Activated CD4-positive, alpha-beta T cell treated with anti-CD3 and anti-CD28 coated beads, Interleukin-10, Interleukin-2, amounts not matched to agents 100 ng/mL and 50 ng/mL, durations not matched to agents 16 hours and 8 hours (primary cell): ENCODE data around the gene RGP1.

Experiments
- DNase-seq: peaks from one replicate; pipeline ENCODE4 v3.0.0-alpha.2; 2020

Gene RGP1

GRCh38 chr9:35774907-35775635 is 26.0 kb downstream of the RGP1 start:
- no peak for DNase-seq

GRCh38 chr9:35776018-35776417 is 26.9 kb downstream of the RGP1 start:
- no peak for DNase-seq

- no peak for DNase-seq
Observed at GRCh38 chr9:35778496-35778895, 29.4 kb downstream of the RGP1 start.

GRCh38 chr9:35781066-35781465 is 32.0 kb downstream of the RGP1 start:
- no peak for DNase-seq

DNA sequence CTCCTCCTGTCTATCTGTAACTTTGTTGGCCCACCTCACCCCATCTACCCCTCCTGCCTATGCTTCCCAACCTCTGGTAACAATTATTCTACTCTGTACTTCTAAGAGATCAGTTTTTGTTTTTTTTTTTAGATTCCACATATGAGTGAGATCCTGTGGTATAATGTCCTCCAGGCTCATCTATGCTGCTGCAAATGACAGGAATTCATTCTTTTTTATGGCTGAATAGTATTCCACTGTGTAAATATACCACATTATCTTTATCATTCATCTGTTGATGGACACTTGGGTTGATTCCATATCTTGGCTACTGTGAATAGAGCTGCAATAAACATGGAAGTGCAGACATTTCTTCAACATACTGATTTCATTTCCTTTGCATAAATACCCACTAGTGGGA is 34.3 kb downstream of the RGP1 start:
- no peak for DNase-seq

DNA sequence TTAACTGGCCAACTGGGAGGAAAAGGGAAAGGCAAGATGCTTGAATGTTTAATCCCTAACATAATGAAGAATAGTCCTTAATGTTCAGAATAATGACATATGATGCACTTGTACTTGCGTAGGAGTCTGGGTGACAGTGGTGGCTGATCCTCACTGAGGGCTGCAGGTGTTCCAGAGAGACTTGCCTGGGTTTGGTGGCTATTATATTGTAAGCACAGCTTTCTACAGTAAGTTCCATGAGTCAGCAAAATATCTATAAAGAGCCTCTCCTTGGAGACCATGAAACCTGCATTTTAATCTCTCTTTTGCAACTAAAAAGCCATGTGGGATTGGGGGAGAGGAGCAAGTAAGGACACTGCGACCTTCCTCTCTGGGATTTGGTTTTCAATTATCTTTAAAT is 40.5 kb downstream of the RGP1 start:
- DNase-seq, result no peak

DNA sequence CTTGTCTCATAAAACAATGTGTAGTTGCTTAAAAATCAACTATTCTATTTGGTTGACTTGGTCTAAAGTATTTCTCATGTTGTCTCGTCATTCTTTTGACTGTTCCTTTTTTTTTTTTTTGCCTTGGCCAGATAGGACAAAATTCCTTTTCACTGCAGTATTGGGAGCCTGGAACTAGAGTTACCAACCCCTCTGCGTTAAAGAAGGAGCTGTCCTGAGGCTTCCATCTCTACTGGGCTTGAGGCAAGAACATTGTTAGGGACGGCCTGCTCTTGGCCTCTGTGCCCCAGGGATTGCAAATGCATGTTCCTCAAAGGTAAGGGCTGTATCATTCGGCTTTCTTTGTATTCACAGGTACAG is 40.9 kb downstream of the RGP1 start:
- no peak for DNase-seq

- peak; percentile 69 for DNase-seq
Observed at GRCh38 chr9:35790385-35791296, 41.6 kb downstream of the RGP1 start.

DNA sequence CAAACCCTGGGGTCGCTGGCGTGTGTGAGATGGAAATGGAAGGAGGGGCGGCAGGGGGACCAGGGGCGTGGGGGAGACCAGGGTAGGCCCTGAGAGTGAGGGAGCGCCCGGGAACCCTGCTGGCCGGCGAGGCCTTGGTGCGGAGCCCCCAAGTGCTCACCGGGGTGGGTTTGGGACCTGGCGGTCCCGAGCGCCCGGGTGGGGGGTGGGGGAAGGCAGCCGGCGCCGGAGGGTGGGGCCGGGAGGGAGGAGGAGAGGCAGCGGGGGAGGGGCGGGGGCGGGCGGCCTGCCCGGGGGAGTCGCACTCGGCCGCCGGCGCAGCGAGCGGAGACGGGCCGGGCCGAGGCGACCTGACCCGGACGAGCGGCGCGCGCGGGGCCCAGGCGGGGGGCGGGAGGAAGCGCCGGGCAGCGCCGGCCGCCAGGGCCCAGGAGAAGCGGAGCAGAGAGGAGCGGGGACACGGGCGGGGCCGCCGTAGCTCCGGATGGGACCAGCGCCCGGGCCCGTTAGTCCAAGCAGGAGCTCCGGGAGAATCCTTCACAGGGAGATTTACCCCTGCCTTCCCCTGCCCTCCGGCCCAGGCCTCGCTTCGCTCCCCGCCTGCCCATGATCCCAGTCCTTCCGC is 42.3 kb downstream of the RGP1 start, which contains the start of gene NPR2:
Gene NPR2 (plus strand): TSS at position 295 of the 625 bp plus-strand sequence. CDS start 818 bp downstream, outside the sequence.
- DNase-seq, result no peak

DNA sequence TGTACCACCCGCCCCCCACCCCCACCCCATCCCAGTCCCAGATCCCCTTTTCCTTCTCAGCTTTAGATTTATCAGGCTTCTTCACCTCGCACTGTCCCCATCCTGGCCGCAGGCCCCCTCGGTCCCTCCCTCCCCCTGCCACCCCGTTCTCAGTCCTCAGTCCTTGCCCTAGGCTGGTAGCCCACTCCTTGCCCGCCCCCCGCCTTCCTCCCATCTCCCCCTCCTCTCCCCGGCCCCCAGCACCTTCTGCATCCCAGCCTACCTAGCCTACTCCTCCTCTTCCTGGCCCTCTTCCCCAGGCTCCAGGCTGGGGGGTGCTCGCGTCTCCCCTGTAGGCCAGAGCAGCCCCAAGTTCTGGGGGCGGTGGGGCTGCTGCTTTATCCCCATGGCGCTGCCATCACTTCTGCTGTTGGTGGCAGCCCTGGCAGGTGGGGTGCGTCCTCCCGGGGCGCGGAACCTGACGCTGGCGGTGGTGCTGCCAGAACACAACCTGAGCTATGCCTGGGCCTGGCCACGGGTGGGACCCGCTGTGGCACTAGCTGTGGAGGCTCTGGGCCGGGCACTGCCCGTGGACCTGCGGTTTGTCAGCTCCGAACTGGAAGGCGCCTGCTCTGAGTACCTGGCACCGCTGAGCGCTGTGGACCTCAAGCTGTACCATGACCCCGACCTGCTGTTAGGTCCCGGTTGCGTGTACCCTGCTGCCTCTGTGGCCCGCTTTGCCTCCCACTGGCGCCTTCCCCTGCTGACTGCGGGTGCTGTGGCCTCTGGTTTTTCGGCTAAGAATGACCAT is 43.1 kb downstream of the RGP1 start:
- DNase-seq, result no peak

GRCh38 chr9:35792826-35793225 is 43.7 kb downstream of the RGP1 start:
- no peak for DNase-seq

- DNase-seq, result no peak
Observed at GRCh38 chr9:35793461-35793860, 44.4 kb downstream of the RGP1 start.

- no peak for DNase-seq
Observed at GRCh38 chr9:35795695-35796094, 46.6 kb downstream of the RGP1 start.

DNA sequence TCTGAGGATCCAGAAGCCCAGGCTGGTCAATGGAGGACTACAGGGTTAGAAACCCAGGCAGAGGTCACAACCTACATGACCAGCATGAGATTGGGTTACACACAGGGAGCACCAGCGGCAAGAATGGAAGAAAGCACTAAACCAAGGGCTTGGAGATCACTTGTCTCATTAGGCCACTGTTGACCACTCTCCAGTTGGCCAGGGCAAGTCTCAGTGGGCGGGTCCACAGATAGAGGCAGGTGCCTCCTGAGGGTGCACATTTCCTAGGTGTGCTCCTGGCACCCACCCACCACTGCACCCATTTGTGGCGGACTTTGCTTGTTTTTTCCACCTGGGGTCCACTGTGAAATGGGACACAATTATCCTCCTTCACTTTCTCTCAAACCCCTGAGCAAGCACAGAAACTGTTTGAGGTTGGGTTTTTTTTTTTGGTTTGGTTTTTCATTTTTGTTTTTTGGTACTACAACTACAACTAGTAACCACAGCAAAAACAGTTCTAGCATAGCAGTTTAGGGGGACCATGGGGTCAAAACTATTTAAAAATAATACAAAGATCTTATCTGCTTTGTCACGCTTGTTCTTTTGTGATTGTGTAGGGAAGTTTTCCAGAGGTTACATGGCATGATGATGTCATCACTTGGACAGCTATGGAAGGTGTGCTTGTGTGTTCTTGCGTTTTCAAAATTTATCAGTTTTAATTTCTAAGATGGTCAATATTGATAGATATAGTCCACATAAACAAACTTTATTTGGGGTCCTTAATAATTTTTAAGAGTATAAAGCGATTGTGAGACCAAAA is 48.4 kb downstream of the RGP1 start:
- DNase-seq, result no peak

DNA sequence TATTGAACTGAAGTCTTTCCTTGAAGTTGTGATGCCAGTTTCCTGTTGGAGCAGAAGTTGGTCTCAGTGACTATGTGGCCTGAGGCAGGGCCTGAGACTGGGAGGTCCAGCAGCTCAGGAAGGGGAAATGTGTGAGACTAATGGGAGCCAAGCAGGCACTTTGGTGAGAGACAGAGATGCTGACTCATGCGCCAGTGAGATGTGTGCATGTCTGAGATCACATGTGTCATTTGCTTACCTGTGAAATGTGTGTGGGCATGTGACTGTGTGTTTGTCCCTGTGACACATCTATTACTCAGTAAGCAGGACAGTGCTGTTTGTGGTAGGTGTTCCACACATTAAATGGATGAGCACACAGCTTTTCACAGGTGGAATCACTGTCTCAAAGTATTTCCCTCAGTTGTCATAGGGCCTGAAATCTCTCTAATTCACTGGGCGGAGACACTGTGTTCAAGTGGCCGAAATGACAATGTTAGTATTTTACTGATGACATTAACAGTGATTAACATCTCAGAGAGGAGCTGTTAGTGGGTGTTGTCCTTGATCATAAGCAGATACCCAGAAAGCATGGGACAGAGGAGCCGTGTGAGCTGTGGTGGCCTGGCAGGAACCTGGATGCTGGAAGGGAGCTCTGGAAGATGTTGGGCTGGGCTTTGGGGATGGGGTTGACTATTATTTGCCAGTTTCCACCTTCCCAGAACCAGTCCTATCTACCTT is 49.7 kb downstream of the RGP1 start:
- peak; percentile 63 for DNase-seq

DNA sequence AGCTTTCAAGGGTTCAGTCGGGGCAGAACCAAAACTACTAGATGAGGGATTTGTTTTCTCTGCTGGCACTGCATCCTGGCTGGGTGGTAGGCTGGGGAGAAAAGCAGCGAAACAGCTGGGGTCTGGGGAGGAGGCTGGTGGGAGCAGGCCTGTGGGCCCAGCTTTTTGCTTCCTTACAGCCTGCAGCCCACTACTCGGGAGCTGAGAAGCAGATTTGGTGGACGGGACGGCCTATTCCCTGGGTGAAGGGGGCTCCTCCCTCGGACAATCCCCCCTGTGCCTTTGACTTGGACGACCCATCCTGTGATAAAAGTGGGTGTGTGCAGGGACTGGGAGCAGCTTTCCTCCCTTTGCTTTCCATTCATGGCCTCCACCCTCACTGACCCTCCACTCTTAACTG is 51.4 kb downstream of the RGP1 start:
- no peak for DNase-seq

DNA sequence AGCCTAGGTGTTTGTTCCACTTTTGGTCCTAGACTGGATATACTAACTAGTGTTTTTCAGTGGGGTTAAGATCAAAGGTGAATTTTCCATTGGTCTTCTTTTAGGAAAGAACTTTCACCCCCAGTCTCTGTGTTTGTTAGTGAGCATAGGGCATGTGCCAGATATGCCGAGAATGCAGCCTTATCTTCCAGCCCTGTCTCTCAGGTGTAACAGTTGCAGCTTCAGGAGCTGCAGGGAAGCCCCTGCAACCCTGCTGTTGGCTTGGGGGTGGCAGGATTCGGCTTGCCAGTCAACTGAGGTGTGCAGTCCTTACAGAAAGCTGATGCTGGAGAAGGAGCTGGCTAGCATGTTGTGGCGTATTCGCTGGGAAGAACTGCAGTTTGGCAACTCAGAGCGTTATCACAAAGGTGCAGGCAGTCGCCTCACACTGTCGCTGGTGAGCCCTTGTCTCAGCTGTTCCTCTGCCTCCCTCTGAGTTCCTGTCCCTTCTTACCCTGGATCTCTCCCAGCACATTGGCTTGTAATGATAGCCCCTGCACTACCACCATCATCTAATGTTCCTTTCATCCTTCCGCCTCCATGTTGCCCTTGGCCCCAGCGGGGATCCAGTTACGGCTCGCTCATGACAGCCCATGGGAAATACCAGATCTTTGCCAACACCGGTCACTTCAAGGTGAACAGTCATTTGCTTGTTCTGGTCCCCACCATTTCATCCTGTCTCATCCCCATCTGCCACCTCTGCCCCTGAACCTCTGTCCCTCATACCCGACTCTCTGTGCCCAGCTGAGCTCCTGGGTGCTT is 52.4 kb downstream of the RGP1 start:
- DNase-seq, result no peak

DNA sequence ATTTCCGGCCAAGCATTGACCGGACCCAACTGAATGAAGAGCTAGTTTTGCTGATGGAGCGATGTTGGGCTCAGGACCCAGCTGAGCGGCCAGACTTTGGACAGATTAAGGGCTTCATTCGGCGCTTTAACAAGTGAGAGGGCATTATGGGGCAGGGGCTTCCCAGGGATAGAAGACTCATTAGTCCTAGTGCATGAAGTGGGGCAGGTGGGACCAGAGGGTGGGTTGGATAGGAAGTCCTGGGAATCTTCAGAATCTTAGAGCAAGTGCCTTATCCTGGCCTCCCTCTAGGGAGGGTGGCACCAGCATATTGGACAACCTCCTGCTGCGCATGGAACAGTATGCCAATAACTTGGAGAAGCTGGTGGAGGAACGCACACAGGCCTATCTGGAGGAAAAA is 57.0 kb downstream of the RGP1 start:
- DNase-seq, result no peak
